ENCODE measurements around the gene GAGE10.
"Not testable (repeated sequence)": the region's sequence is repeated elsewhere in the genome, so short reads cannot be mapped to it uniquely, and the experiment has no call there.

The GAGE10 gene

DNA sequence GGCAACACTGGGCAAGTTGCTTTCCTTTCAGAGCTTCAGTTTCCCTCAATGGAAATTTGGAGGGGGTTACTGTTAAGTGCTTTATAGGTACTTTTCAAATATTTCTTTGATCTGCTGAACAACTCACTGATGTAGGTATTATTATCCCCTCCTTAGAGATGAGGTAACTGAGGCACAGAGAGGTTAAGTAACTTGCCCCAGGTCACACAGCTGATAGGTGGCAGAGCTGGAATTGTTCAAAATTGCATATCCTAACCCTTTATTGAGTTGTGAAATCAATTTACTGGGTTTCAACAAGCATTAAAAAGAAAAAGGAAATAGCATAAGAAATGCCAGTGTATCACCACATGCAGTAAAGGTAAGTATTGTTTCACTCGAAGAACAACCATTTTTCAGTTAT lies 27.2 kb upstream of the GAGE10 start:
- DNase-seq (ENCODE audit: low read depth in 2 of 2): no peak

DNA sequence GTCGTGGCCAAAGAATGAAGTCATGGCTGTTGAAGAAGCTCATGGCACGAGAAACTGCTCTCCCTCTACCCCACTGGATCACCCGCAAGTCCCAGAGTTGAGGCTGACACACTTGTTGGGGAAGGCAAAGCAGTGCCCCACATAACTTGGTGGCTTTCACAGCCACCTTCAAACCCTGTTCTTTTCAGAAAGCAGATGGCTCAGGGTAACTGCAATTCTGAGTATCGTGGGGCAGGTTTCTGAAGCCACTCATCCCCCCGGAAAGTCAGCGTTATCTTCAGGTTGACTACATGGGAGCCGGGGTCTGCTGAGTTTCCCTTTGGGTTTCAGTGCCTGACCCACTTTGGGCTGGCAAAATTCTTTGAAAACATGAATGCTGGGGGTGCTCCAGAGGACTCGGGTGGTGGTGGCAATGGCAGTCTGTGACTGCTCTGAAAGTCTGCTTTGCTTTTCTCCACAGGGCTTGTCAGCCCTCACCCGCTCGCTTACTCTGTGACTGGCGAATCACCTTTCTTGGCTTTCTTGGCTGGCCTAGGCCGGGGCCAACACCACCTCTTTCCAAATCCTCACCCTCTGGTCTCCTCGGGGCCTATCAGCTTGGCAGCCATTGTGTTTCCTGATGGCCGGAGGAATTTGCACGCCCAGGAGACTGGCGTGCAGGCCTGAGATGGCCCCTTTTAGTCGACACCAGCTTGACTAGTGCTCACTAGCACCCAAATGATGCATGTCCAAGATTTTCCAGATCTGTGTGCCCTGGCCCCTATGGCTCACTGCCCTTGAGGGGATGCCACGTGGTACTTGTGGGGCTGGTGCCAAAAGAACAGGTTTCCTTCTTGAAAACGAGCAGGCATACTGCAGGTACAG lies 26.5 kb upstream of the GAGE10 start:
- DNase-seq (ENCODE audit: low read depth in 2 of 2): no peak

DNA sequence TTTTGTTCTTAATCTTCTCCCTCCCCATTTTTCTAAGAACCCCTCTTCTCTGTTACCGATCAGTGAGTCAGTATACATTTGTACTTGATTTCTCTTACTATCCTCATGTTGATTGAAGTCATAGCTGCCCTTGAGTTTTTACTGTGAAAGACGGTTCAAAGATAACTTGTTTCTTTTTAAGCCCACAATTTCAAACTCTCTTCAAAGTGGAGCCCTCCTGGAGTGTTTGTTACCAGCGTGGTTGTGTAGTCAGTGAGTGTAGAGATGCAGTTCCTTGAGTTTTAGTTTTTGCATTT lies 26.0 kb upstream of the GAGE10 start:
- DNase-seq (ENCODE audit: low read depth in 2 of 2): no peak

DNA sequence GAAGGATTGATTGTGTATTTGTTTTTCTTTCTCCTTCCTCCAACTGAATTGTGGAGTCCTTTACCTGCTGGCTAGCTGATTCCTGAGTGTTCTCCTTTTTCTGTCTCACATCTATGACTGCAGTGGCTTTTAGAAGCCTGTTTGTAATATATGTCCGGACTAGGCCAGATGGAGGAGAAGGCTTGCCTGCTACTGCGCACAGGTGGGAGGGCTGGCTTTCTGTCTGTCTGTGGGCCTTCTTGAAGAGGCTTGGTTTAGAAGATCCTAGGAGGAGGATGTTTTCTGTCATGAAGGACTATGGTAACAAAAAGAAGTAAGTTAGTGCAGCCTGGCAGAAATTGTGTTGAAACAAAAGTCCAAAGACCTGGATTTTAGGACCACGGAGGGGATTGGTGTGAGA lies 25.4 kb upstream of the GAGE10 start:
- DNase-seq (ENCODE audit: low read depth in 2 of 2): no peak

DNA sequence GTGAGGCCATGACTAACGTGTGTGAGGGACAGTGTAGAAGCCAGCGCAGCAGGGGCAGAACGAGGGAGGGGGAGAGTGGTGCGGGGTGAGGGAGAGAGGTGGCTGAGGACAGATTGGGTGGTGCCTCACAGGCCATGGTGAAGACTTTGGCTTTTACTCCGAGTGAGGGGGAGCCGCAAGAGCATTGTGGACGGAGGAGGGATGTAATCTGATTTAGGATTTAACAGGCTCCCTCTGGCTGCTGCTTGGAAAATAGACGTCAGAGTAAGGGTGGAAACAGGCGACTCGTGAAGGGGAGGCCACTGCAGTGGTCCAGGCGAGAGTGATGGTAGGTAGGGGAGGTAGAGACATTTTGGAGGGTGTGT lies 20.8 kb upstream of the GAGE10 start:
- DNase-seq (ENCODE audit: low read depth in 2 of 2): no peak

DNA sequence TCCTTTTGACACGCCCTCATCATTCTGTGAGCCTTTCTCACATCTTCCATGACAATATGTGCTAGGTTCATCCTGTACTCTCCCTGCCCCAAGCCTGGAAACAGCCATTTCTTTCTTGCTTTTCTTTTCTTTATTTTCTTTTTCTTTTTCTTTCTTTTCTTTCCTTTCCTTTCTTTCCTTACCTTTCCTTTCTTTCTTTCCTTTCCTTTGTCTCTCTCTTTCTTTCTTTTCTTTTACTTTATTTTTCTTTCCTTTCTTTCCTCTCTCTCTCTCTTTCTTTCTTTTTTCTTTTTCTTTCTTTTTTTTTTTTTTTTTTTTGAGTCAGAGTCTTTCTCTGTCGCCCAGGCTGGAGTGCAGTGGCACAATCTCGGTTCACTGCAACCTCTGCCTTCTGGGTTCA lies 19.2 kb upstream of the GAGE10 start:
- no peak for DNase-seq (ENCODE audit: low read depth in 2 of 2)

DNA sequence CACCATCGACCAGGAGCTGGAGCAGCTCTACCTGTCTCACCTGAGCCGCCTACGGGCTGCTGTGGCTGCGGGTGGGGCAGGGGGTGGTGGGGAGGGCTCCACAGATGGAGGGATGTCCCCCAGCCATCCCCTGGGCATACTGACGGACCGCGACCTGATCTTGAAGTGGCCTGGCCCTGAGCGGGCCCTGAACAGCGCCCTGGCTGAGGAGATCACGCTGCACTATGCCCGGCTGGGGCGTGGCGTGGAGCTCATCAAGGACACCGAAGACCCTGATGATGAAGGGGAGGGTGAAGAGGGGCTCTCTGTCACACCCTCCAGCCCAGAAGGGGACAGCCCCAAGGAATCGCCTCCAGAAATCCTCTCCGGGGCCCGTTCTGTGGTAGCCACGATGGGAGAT lies 17.3 kb upstream of the GAGE10 start:
- DNase-seq (ENCODE audit: low read depth in 2 of 2): no peak

DNA sequence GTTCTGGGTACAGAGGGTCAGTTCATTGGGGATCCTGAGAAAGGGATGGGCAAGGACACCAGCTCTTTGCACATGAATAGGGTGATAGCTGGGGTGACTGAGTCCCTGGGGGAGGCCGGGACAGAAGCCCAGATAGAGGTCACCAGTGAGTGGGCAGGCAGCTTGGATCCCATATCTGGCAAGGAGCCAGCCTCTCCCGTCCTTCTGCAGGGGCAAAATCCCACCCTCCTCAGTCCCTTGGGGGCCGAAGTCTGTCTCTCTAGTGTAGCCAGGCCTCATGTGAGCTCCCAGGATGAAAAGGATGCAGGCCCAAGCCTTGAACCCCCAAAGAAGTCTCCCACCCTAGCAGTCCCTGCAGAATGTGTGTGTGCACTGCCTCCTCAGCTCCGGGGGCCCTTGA lies 16.9 kb upstream of the GAGE10 start:
- DNase-seq (ENCODE audit: low read depth in 2 of 2): no peak

DNA sequence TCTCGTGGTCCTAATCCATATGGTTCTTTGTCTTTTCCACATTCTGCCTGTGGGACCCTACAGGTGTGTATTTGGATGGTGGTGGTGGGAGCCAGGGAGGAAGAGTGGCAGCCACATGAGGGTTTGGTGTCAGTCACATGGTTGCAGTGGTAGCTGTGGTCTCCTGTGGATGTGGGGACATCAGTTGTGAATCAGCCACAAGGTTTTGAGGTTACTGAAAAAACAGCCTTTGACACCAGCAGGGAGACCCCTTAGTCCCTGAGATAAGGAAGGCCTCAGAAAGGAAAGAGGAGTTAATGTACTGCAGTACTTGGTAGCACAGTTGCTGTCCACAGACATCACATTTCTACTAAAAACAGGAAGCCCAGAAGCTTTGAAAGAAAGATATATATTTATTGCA lies 15.8 kb upstream of the GAGE10 start:
- no peak for DNase-seq (ENCODE audit: low read depth in 2 of 2)

DNA sequence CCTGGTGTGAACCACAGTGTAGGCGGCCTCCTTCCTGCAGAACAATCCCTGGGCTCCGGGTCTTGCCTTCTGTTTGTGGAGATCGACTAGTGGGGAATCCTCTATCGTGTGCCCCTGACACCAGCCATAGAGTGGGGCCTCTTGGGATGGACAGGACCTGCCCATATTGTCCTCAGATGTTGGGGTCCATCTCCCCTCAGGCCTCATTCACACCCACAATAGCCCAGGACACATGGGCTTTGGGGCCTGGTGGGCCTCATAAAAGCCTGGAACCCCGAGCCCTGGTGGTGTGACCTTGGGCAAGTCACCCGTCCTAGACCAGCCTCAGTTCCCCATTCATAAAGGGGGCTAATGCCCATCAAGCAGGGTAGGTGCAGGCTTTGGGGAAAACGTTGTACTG lies 13.2 kb upstream of the GAGE10 start:
- DNase-seq (ENCODE audit: low read depth in 2 of 2): no peak

DNA sequence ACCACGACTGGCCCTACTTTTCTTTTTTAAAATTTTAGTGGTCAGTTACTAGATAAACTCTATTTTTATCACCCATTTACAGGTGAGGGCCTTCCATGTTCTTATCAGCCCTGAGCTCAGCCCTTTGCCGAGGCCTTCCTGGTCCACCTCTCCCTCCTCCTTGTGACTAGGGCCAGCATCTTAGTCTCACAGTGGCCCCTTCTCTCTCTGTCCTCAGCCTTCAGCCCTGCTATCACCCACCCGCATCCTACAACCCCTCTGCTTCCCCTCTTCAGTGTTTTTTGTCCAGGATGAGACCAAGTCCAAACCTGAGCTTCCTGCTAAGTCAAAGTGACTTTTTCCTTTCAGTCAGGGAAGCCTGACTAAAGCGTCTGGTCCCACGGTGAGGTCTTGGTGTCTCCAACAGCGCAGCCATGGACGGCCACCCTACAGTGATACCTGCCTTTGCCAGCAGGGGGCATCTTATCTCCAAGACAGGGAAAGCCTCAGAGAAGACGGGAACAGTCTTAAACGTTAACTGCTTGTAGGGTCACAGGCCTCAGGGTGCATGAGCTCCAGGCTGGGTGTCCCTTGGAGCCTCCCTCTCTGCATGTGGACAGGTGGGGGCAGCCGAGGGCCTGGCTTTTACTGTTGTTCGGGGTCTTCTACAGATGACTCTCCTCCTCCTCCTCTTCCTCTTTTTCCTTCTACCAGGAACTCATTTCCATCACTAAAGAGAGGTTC lies 11.7 kb upstream of the GAGE10 start:
- DNase-seq (ENCODE audit: low read depth in 2 of 2): peak; percentile 57 to 68

DNA sequence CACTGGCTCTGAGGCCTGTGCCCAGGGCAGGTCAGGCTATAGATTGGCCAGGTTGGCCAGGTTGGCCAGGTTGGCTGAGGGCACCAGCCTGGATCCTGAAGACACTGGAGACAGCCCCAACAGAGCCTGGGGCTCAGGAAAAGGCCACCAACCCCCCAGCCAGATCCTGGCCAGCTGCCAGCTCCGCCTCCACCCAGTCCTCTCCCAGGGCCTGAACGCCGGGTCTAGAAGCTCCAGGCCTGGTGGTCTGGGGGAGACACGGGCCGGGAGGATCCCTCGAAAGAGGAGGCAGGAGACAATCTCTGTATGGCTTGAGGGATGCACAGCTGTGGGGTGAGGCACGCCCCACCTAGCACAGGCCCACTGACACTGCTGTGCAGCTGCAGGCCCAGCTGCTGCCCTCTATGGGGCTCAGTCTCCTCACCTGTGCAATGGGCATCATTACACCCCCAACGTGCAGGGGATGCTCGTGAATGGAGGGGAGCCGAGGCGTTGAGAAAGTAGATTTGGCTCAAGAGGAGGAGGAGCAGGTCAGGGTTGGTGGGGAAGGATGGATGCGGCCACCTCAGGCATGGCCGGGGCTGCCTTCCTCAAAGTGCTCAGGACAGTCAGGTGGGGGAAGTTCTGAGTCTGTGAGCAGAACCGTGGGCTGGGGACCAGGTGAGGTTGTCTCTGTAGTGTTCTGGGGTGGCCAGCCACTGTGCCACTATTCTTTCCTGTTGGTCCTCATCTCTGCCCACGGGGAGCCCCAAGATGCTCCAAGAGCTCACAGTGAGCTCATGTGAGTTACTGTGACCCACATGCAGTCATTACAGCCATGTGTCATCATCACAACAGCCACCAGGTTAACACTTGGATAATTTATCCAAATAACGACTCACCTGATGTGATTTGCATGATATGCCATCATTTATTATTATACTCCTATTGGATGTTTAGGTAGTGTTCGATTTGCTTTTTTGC lies 10.8 kb upstream of the GAGE10 start:
- no peak for DNase-seq (ENCODE audit: low read depth in 2 of 2)

DNA sequence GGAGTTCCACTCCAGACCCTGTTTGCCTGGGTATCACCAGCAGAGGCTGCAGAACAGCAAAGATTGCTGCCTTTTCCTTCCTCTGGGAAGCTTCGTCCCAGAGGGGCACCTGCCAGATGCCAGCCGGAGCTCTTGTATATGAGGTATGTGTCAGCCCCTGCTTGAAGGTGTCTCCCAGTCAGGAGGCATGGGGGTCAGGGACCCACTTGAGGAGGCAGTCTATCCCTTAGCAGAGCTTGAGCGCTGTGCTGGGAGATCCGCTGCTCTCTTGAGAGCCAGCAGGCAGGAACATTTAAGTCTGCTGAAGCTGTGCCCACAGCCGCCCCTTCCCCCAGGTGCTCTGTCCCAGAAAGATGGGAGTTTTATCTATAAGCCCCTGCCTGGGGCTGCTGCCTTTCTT lies 4.2 kb upstream of the GAGE10 start:
- DNase-seq (ENCODE audit: low read depth in 2 of 2): not testable (repeated sequence)

DNA sequence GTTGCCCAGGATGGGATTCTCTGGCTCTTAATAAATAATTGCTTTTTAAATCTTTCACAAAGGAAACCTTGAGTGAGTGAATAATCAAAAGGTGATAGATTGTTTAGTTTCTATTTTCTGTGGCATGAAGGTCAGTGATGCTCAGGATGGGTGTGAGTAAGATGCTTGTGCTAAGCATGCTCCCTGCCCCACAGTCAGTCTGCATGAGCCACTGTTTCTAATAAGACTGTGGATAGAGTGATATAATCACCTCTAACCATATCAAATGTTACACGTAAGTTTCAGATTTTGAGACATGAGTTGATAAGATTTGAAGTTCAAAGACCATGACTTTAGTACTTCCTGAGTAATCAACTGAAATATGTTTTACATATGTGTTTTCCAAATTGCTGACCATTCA lies 2.7 kb upstream of the GAGE10 start:
- DNase-seq (ENCODE audit: low read depth in 2 of 2): no peak

DNA sequence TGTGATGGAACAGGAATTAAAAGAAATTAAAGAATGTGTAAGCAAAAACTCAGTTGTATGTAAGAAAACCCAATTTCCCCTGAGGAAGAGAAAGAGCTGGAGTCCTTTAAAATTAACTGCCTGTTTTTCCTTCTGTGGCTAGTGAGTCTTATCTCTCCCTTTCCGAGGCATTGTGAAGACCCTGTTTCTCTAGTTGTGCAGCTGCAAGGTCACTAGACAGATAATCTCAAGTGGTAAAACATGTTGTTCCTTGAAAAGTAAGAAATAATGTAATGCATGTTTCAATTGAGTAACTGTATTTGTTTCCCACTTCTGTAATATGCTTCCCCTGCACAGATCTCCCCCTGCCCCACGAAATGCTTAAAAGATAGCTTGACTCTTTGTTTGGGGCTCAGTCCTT lies 4.3 kb downstream of the GAGE10 start:
- DNase-seq (ENCODE audit: low read depth in 2 of 2): not testable (repeated sequence)

DNA sequence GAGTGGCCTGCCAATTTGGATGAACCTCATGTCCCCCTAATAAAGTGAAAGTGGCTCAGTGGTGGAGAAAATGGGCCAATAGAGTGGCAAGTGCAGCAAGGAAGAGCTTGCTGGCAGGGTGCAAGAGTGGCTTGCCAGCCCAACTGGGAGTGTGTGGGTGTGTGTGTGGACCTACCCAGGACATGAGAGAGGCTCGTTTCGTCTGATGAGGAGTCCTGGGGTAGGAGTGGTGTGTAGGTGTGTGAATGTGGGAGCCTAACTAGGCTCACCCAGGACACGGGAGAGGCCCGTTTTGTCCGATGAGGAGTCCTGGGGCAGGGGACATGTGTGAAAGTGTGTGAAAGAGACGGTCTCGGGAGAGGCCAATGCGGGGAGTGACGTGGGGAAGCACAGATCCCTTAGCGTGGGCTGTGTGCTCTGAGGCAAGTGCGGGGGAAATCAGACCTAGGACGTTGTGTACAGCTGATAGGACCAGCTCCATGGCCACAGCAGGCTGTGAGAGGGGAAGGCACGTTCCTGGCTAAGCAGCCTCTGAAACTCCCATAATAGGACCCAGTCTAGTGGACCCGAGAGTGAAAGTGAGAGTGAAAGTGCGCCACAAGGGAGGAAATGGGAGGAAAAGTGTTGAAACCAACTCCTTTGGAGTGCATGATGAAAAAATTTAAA lies 5.3 kb downstream of the GAGE10 start:
- DNase-seq (ENCODE audit: low read depth in 2 of 2): no peak

DNA sequence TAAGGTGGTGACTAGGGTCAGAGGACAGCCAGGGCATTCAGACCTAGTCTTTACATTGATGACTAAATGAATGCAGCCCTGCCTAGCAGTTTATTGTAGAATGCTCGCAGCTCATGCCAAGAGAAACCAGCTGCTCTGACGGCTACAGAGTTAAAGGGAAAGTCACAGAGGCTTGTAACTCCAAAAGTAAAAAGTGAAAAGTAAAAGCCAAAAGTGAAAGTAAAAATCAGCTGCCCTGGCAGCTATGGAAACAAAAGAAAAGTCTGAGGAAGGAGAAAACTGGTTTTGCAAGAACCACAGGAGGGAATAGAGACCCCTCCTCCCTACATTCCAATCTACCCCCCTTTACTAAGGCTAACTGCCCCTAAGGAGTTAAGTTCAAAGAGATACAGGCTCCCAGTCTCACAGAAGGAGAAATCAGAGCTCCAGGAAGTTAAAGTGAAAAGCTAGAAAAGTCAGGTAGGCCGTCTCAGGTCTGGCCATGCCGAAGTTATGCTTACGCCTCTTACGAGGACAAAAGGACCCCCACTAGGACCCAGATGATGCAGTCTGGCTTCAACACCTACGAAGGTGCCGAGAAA lies 6.0 kb downstream of the GAGE10 start:
- DNase-seq (ENCODE audit: low read depth in 2 of 2): no peak

DNA sequence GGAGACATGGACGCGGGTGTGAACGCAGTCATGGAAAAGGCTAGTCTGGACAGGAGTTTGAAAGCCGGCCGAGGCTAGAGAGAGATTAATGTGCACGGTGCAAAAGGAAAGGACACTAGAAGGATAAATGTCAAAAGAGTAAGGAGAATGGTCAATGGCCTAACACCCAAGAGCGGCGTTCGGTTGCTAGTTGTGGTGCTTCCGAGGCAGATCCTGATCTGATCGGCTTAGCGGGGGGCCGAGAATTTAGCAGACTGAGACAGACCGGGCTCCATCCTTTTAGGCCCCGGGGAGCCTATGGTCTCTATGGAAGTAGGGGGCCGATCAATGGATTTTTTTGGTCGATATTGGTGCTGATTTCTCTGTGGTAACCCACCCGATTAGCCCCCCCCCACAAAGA lies 6.9 kb downstream of the GAGE10 start:
- no peak for DNase-seq (ENCODE audit: low read depth in 2 of 2)

DNA sequence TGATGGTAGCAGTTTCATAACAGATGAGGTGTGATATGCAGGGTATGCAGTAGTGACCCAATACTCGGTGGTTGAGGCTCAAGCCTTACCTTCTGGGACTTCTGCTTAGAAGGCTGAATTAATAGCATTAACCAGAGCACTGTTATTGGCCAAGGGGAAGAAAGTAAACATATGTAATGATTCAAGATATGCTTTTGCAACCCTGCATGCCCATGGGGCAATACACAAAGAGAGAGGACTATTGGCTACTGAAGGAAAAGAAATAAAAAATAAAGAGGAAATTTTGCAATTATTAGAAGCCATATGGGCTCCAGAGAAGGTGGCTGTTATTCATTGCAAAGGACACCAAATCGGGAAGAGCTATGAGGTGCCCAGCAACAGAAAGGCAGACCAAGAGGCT lies 8.7 kb downstream of the GAGE10 start:
- no peak for DNase-seq (ENCODE audit: low read depth in 2 of 2)

DNA sequence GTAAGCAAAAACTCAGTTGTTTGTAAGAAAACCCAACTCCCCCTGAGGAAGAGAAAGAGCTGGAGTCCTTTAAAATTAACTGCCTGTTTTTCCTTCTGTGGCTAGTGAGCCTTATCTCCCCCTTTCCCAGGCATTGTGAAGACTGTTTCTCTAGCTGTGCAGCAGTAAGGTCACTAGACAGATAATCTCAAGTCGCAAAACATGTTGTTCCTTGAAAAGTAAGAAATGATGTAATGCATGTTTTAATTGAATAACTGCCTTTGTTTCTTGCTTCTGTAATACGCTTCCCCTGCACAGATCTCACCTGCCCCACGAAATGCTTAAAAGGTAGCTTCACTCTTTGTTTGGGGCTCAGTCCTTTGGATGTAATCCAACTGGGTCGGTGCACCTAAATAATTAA lies 12.6 kb downstream of the GAGE10 start:
- no peak for DNase-seq (ENCODE audit: low read depth in 2 of 2)

DNA sequence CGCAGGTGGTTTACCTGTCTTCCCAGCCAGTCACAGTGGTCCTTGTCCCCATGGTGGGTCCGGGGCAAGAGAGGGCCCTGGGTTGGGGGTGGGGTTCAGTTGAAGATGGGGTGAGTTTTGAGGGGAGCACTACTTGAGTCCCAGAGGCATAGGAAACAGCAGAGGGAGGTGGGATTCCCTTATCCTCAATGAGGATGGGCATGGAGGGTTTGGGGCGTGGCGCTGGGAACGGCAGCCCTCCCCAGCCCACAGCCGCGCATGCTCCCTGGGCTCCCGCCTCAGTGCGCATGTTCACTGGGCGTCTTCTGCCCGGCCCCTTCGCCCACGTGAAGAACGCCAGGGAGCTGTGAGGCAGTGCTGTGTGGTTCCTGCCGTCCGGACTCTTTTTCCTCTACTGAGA lies 18.3 kb downstream of the GAGE10 start, which contains the start of gene GAGE12J:
TSS of gene GAGE12J (plus strand) at position 301 of the 400 bp plus-strand sequence. CDS start 1,157 bp downstream, outside the sequence.
- DNase-seq (ENCODE audit: low read depth in 2 of 2): not testable (repeated sequence)
